ENCODE measurements around the gene SLC7A6OS. TPM values are rescaled to one million over a fixed set of nuclear protein-coding genes. Genes with fewer than 3 reads are reported as not detected.

Gene SLC7A6OS
- total RNA-seq, 1 experiment from 2014 or later: 24.5 TPM

- Histone ChIP-seq H3K27ac (ENCODE audit: insufficient read length, low read depth, low read length) (no peak overlapping the region), H3K23ac (ENCODE audit: insufficient read length, low read depth, low read length) (no peak overlapping the region), H3K4me1 (ENCODE audit: insufficient read depth, low read length) (peaks cover 6% of the 10 kb centered on the region; the same call in 1 of the 2 replicates), H2AFZ (ENCODE audit: low read length) (no peak overlapping the region), H3K4ac (ENCODE audit: low read depth, low read length) (no peak overlapping the region), H3K9me3 (ENCODE audit: control insufficient read depth, low read depth, low read length) (no peaks in the 10 kb centered on the region), H4K8ac (replicated peaks; ENCODE audit: insufficient read length, low read depth, low read length) (no peak overlapping the region), H2BK120ac (ENCODE audit: low read depth, low read length, poor library complexity, severe bottlenecking) (no peak overlapping the region), H3K18ac (ENCODE audit: insufficient read length, low read depth, low read length) (no peak overlapping the region), H3K9ac (ENCODE audit: extremely low read depth, insufficient read length, low read length) (no peak overlapping the region), H2AK5ac (ENCODE audit: insufficient read length, low read length) (no peak overlapping the region), H3K23me2 (ENCODE audit: insufficient read length, low read depth, low read length, poor library complexity, severe bottlenecking) (peaks cover 6% of the 10 kb centered on the region), H2BK5ac (ENCODE audit: insufficient read length, low read length) (no peak overlapping the region), H4K5ac (ENCODE audit: insufficient read length, low read depth, low read length) (no peak overlapping the region), H3K14ac (ENCODE audit: insufficient read depth, low read length) (no peak overlapping the region), H3K56ac (ENCODE audit: insufficient read length, low read depth, low read length) (no peak overlapping the region), H4K91ac (ENCODE audit: insufficient read length, low read depth, low read length) (no peak overlapping the region), H2BK20ac (ENCODE audit: low read depth, low read length, poor library complexity, severe bottlenecking) (no peak overlapping the region), H3T11ph (ENCODE audit: low read length) (no peak overlapping the region), H2BK12ac (ENCODE audit: insufficient read length, low read depth, low read length) (no peak overlapping the region), H3K79me1 (ENCODE audit: insufficient read depth, low read depth, low read length, poor library complexity, severe bottlenecking) (peaks cover 3% of the 10 kb centered on the region), H4K20me1 (ENCODE audit: control insufficient read depth, insufficient read depth, insufficient read length) (no peaks in the 10 kb centered on the region), H2BK15ac (ENCODE audit: low read depth, low read length) (no peak overlapping the region), H3K4me2 (ENCODE audit: insufficient read depth, insufficient read length, low read length) (no peak overlapping the region), H3K27me3 (ENCODE audit: insufficient read depth, low read length) (no peaks in the 10 kb centered on the region), H3K79me2 (ENCODE audit: insufficient read depth, low read length) (peaks cover 1% of the 10 kb centered on the region; the same call in 1 of the 2 replicates)
- no CpG with 5 or more reads among the region's 4 CpGs for WGBS (ENCODE audit: extremely low coverage, insufficient read length, low lambda C conversion rate)
- DNase-seq: no peak
- Mint-ChIP-seq H3K9me3 (no peaks in the 10 kb centered on the region), H3K4me1 (peaks cover 24 to 29% of the 10 kb centered on the region in 2 experiments), H3K4me3 (no peak overlapping the region), H3K36me3 (ENCODE audit: insufficient read depth in 1 of 3, low read depth in 3 of 3) (peaks cover 9 to 20% (median 11%) of the 10 kb centered on the region in 3 experiments; a peak in 5 of 7 replicates), H3K27me3 (ENCODE audit: low read depth) (peaks cover 5% of the 10 kb centered on the region; the same call in 1 of the 2 replicates), H3K27ac (no peak overlapping the region; a peak in 1 of 7 replicates)
- no peak for TF ChIP-seq CTCF (conservative IDR thresholded peaks at IDR 0.05)
These were observed 41.0 kb downstream of the SLC7A6OS start for GRCh38 chr16:68269793-68270192.
